Endothelial cell of umbilical vein (primary cell): Measurements from ENCODE around the gene INPP5A. TPM values are rescaled to one million over a fixed set of nuclear protein-coding genes. Genes with fewer than 3 reads are reported as not detected.

Source experiments
- BruUV-seq: library from RNA; stranded (reverse); fragments of 400-500 nt; replicated peaks from 2 replicates; lab custom pipeline; 2021; lab: Mats Ljungman, UMichigan
- CTCF ChIA-PET: fragments of 300-600, 350-600 bp; sonication (Branson Sonifier 250); formaldehyde crosslinking; loops from one replicate; lab custom pipeline; 2021; ENCODE audit warnings: antibody characterized with exemption, inconsistent platforms; lab: Charles Lee
- POLR2A ChIA-PET: fragments of 300-600, 350-600 bp; sonication (Branson Sonifier 250); formaldehyde crosslinking; loops from one replicate; lab custom pipeline; 2021; ENCODE audit warnings: antibody characterized with exemption, inconsistent platforms; lab: Charles Lee
- DNase-seq: peaks from one replicate; pipeline ENCODE4 v3.0.0-alpha.2; 2011; ENCODE audit warnings: low read depth, low spot score
- FAIRE-seq: peaks from 2 replicates; lab custom pipeline; 2011; peaks lifted over from hg19 to GRCh38; lab: Jason Lieb, UNC
- H2AFZ ChIP-seq: 2 replicates; pipeline ENCODE4 v1.6.0; 2012; ENCODE audit warnings: low read depth, low read length, control low read depth, inconsistent platforms
- H3K27ac ChIP-seq: 2 replicates; pipeline ENCODE4 v1.5.1; 2011; ENCODE audit warnings: low read depth, mild to moderate bottlenecking, control low read depth, low read length, moderate library complexity; ENCODE audit not compliant: insufficient read depth
- H3K27me3 ChIP-seq, 2 experiments: 2 replicates each; pipeline versions ENCODE4 v1.6.0 to v1.6.1; 2011; ENCODE audit warnings: low read length in 2 of 2, mixed read lengths in 1 of 2; ENCODE audit not compliant: control insufficient read depth in 2 of 2, insufficient read depth in 2 of 2
- H3K36me3 ChIP-seq, 2 experiments: 2 replicates in 1 of 2; 3 replicates in 1 of 2; pipeline ENCODE4 v1.5.1; 2011; ENCODE audit warnings: low read length in 2 of 2, mild to moderate bottlenecking in 1 of 2, moderate library complexity in 1 of 2; ENCODE audit not compliant: control insufficient read depth in 2 of 2, insufficient read depth in 2 of 2; ENCODE audit errors: extremely low read depth in 1 of 2
- H3K4me1 ChIP-seq: 3 replicates; pipeline ENCODE4 v1.5.1; 2011; ENCODE audit warnings: mild to moderate bottlenecking, low read length; ENCODE audit not compliant: control insufficient read depth, insufficient read depth; ENCODE audit errors: extremely low read depth
- H3K4me2 ChIP-seq: 2 replicates; pipeline ENCODE4 v1.6.1; 2011; ENCODE audit warnings: low read length, control low read depth, mixed read lengths; ENCODE audit not compliant: insufficient read depth
- H3K4me3 ChIP-seq, 3 experiments: fragments of 200-600 bp in 1 of 3; sonication (generic), shearing (Covaris generic) in 1 of 3; replicated peaks in 1 of 3; 2 replicates each; pipeline ENCODE4 v1.5.1; 2011 to 2016; ENCODE audit warnings: control low read depth in 3 of 3, low read length in 3 of 3, mild to moderate bottlenecking in 2 of 3, inconsistent platforms in 1 of 3, low read depth in 1 of 3, moderate library complexity in 1 of 3; ENCODE audit not compliant: insufficient read depth in 1 of 3
- H3K79me2 ChIP-seq: 2 replicates; pipeline ENCODE4 v1.6.0; 2012; ENCODE audit warnings: low read length, inconsistent platforms; ENCODE audit not compliant: control insufficient read depth, insufficient read depth
- H3K9ac ChIP-seq: replicated peaks from 2 replicates; pipeline ENCODE3; 2011; ENCODE audit warnings: low read length, control low read depth; ENCODE audit not compliant: insufficient read depth; ENCODE audit errors: extremely low read depth
- H3K9me1 ChIP-seq: replicated peaks from 3 replicates; pipeline ENCODE4 v1.6.0; 2011; ENCODE audit warnings: mild to moderate bottlenecking, low read length; ENCODE audit not compliant: control insufficient read depth, insufficient read depth; ENCODE audit errors: extremely low read depth
- H3K9me3 ChIP-seq: replicated peaks from 2 replicates; pipeline ENCODE4 v1.5.1; 2012; ENCODE audit warnings: low read length, inconsistent platforms; ENCODE audit not compliant: control insufficient read depth, insufficient read depth
- H4K20me1 ChIP-seq: replicated peaks from 2 replicates; pipeline ENCODE3; 2011; ENCODE audit warnings: mild to moderate bottlenecking, low read length; ENCODE audit not compliant: control insufficient read depth, insufficient read depth; ENCODE audit errors: extremely low read depth
- CTCF ChIP-seq, 2 donors: IDR thresholded peaks; 1 replicate in 1 of 2; 2 replicates in 1 of 2; pipeline ENCODE4 v1.5.1; 2011; ENCODE audit warnings: low read length in 2 of 2, mild to moderate bottlenecking in 2 of 2, moderate library complexity in 2 of 2, control low read depth in 1 of 2, inconsistent platforms in 1 of 2, low read depth in 1 of 2; ENCODE audit not compliant: insufficient read depth in 1 of 2; ENCODE audit errors: extremely low read depth in 1 of 2
- EZH2 ChIP-seq: IDR thresholded peaks from 2 replicates; pipeline ENCODE4 v1.6.1; 2012; ENCODE audit warnings: borderline replicate concordance, low read depth, mild to moderate bottlenecking, moderate library complexity, low read length, inconsistent platforms; ENCODE audit not compliant: severe bottlenecking
- FOS ChIP-seq: IDR thresholded peaks from 2 replicates; pipeline ENCODE4 v1.6.1; 2011; ENCODE audit warnings: mild to moderate bottlenecking, low read length, moderate library complexity, borderline replicate concordance; ENCODE audit not compliant: insufficient read depth
- GATA2 ChIP-seq: IDR thresholded peaks from 2 replicates; pipeline ENCODE4 v1.7.0; 2011; ENCODE audit warnings: low read depth, mild to moderate bottlenecking, moderate library complexity, mixed read lengths, low read length; ENCODE audit not compliant: insufficient read length, insufficient read depth
- JUN ChIP-seq: IDR thresholded peaks from 2 replicates; pipeline ENCODE4 v1.6.1; 2011; ENCODE audit warnings: borderline replicate concordance, low read depth; ENCODE audit not compliant: insufficient read length, insufficient read depth
- MAX ChIP-seq: IDR thresholded peaks from 2 replicates; pipeline ENCODE4 v1.6.1; 2011; ENCODE audit not compliant: insufficient read depth, insufficient read length
- MYC ChIP-seq: IDR thresholded peaks from one replicate; pipeline ENCODE4 v1.6.1; 2011; ENCODE audit warnings: mild to moderate bottlenecking, low read depth, low read length
- POLR2A ChIP-seq: IDR thresholded peaks from 2 replicates; pipeline ENCODE4 v1.6.1; 2012; ENCODE audit warnings: low read depth, mild to moderate bottlenecking, control low read depth, low read length
- POLR2AphosphoS5 ChIP-seq: IDR thresholded peaks from 2 replicates; pipeline ENCODE4 v1.6.1; 2012; ENCODE audit warnings: low read depth, mild to moderate bottlenecking, control low read depth, low read length, moderate library complexity; ENCODE audit not compliant: insufficient read depth
- dilution Hi-C: fragments of 300-500 bp; cut with MboI; formaldehyde crosslinking; loops from one replicate; pipeline ENCODE4 v1.15.0; 2019; ENCODE audit warnings: low sequenced_read_pairs; ENCODE audit not compliant: extremely low pct_ligation_motif_present
- intact Hi-C: fragments of 100-400 bp; cut with micrococcal nuclease; formaldehyde crosslinking; loops from one replicate; pipeline ENCODE4 v1.10.0; 2022
- polyA plus RNA-seq, 4 experiments: library from polyadenylated mRNA; depleted of rRNA in 3 of 4; stranded (reverse) in 3 of 4; unstranded in 1 of 4; fragments of >200 nt; gene quantifications; 2 replicates each; pipeline versions ENCODE4 v1.2.1 to v1.2.3, GENCODE V29; 2011 to 2012; ENCODE audit warnings: missing spikeins in 1 of 4
- total RNA-seq: library from RNA; stranded (reverse); gene quantifications from 2 replicates; pipeline ENCODE4 v1.2.3, GENCODE V29; 2021

INPP5A gene
- total and polyA plus RNA-seq, 2 donors (not counting 3 experiments of a cell fraction or from before 2014, with no cell fraction given) = 22.9 to 33.2 TPM

GRCh38 chr10:132793213-132793612 is 255.6 kb downstream of the INPP5A start:
- Histone ChIP-seq H3K79me2 (no peaks in the 10 kb centered on the region), H2AFZ (no peak overlapping the region), H3K27ac (no peak overlapping the region), H3K4me2 (no peak overlapping the region), H4K20me1 (no peaks in the 10 kb centered on the region), H3K9me3 (no peaks in the 10 kb centered on the region), H3K9me1 (no peaks in the 10 kb centered on the region), H3K4me1 (no peaks in the 10 kb centered on the region), H3K36me3 (no peaks in the 10 kb centered on the region), H3K9ac (no peak overlapping the region), H3K4me3 (no peak overlapping the region), H3K27me3 (peaks cover 11 to 15% of the 10 kb centered on the region in 2 experiments)
- FAIRE-seq (no peak), DNase-seq (no peak)
- CTCF ChIA-PET = interaction anchor here (0.8 to 2.4 kb wide), 2 partner anchors 22 to 138 kb away, joined by 3 to 14 read pairs; no protein-coding TSS in a partner anchor
- intact Hi-C loops = no loop called here
- dilution Hi-C loops = no loop called here
- POLR2A ChIA-PET = no interaction called here
- BruUV-seq = no TSS peak
- TF ChIP-seq FOS = no peak
- TF ChIP-seq GATA2 = no peak
- no peak for TF ChIP-seq CTCF (IDR thresholded peaks at IDR 0.05; ENCODE audit: extremely low read depth in 1 of 2, insufficient read depth in 1 of 2, low read depth in 1 of 2, low read length in 2 of 2)
- TF ChIP-seq MYC = no peak
- TF ChIP-seq MAX = no peak
- TF ChIP-seq EZH2 = no peak
- TF ChIP-seq JUN = no peak
- TF ChIP-seq POLR2A = no peak
- TF ChIP-seq POLR2AphosphoS5 = no peak
